Astrocyte of the spinal cord (primary cell): ENCODE measurements around the gene TMEM143.

Experiments used
- DNase-seq: peaks from one replicate; pipeline ENCODE4 v3.0.0; 2011; ENCODE audit warnings: low read depth, low spot score
- H3K4me3 ChIP-seq: 2 replicates; pipeline ENCODE4 v1.5.1; 2011; ENCODE audit warnings: low read depth, mild to moderate bottlenecking, low read length, moderate library complexity
- in situ Hi-C: cut with HindIII; loops from 2 replicates; pipeline ENCODE4 v1.10.0; 2017; ENCODE audit warnings: low sequenced_read_pairs
- TF ChIP-seq, protein P1 (sequence below): IDR thresholded peaks from 2 replicates; pipeline ENCODE4 v1.5.1; 2012; ENCODE audit warnings: low read depth, mild to moderate bottlenecking, low read length, inconsistent platforms

TMEM143 gene

DNA sequence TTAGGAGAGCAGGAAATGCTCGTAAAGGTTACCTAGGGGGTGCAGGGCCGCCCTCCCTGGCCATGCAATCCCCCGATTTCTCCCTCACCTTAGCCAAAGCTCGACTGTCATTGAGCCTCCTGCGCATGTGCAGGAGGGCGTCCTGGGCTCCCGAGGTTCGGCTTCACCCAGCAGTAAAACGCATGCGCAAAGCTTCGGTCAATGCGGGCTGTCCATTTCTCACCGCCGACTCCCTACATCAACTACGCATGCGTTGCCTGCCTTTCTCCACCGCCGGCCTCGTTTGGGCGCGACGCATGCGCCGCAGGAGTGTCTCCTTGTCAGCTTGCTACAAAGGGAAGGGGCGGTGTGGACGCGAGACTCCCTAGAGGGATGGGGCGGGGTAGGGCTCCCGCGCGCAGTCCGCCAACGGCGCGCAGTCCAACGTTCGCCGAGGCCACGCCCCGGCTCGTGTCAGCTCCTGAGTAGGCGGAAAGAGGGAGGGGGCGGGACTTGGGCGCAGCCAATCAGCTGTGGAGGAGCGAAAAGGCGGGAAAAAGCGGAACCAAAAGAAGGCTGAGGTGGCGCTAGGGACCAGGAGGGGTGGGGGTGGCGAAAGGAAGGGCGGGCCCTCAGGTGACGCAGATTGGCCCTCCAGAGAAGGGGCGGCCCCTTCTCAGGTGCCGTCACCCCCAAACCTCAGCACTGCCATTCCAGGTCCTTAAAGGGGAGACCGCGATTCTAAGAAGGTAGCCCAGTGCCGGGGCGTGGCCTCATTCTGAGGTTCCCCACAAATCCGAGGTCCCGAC is at the start of gene TMEM143, which contains the start of gene SYNGR4:
TMEM143 (minus strand) TSS at position 131 of the 788 bp plus-strand sequence; CDS start at position 111, 20 bp downstream.
SYNGR4 (plus strand) TSS at position 558 of the 788 bp plus-strand sequence. CDS start 1,476 bp downstream, outside the sequence.
- TF ChIP-seq, protein P1, sequence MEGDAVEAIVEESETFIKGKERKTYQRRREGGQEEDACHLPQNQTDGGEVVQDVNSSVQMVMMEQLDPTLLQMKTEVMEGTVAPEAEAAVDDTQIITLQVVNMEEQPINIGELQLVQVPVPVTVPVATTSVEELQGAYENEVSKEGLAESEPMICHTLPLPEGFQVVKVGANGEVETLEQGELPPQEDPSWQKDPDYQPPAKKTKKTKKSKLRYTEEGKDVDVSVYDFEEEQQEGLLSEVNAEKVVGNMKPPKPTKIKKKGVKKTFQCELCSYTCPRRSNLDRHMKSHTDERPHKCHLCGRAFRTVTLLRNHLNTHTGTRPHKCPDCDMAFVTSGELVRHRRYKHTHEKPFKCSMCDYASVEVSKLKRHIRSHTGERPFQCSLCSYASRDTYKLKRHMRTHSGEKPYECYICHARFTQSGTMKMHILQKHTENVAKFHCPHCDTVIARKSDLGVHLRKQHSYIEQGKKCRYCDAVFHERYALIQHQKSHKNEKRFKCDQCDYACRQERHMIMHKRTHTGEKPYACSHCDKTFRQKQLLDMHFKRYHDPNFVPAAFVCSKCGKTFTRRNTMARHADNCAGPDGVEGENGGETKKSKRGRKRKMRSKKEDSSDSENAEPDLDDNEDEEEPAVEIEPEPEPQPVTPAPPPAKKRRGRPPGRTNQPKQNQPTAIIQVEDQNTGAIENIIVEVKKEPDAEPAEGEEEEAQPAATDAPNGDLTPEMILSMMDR, result no peak
- peak; percentile 100 for DNase-seq
- peak within 1 kb of the TSS; percentile 65 for H3K4me3 ChIP-seq
- in situ Hi-C loops, result no loop called here

- TF ChIP-seq, protein P1, result no peak
- H3K4me3 ChIP-seq, result no peak overlapping the region
- in situ Hi-C loops, result no loop called here
- DNase-seq, result no peak
These were observed 42.1 kb upstream of the TMEM143 start for GRCh38 chr19:48405850-48406249.

- H3K4me3 ChIP-seq, result no peak overlapping the region
- no peak for DNase-seq
- in situ Hi-C loops, result no loop called here
- TF ChIP-seq, protein P1, result no peak
These were observed 41.4 kb upstream of the TMEM143 start for GRCh38 chr19:48405010-48405659.

DNA sequence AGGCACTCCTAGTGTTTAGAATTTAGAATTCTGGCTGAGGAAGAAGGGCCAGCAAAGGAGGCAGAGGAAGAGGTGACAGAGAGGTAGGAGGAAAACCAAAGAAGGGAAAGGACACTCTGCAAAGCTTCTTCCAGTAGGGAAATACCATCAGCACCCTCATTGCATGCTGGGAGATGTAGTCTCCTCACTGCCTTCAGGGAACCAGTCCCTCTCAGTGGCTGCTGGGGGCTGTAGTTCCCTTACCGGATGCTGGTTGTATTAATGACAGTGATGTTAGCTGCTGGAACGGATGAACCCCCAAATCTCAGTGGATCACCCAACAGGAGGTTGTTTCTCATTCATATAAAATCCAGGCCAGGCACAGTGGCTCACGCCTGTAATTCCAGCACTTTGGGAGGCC is 39.9 kb upstream of the TMEM143 start:
- TF ChIP-seq, protein P1, result no peak
- H3K4me3 ChIP-seq, result no peak overlapping the region
- DNase-seq, result peak; percentile 64
- in situ Hi-C loops, result no loop called here

DNA sequence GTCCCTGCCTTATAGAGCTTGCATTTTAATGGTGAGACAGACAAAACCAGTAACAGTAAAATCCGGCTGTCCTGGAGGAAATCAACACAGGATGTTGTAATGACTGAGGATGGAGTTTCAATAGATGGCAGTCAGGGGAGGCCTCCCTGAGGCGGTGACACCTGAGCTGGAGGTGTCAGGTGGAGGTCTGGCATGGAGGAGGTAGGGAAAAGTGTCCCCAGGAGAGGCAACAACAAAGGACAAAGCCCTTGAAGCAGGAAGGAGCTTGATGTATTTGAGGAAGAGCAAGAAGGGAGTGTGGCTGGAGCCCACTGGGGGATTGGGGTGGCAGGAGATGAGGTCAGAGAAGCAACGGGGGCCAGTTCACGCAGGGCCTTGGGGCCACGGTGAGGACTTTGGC is 37.5 kb upstream of the TMEM143 start:
- no peak for DNase-seq
- H3K4me3 ChIP-seq, result no peak overlapping the region
- TF ChIP-seq, protein P1, result no peak
- in situ Hi-C loops, result no loop called here

GRCh38 chr19:48400018-48400742 is 36.4 kb upstream of the TMEM143 start:
- in situ Hi-C loops, result no loop called here
- H3K4me3 ChIP-seq, result no peak overlapping the region
- TF ChIP-seq, protein P1, result no peak
- DNase-seq, result peak; percentile 81
